Measurements from ENCODE around the gene NMRAL1.

GRCh38 chr16:4517812-4518680, 43.6 kb upstream of the NMRAL1 start:
- TF ChIP-seq POLR2A (IDR thresholded peaks at IDR 0.05): no peak
- TF ChIP-seq, protein P1, sequence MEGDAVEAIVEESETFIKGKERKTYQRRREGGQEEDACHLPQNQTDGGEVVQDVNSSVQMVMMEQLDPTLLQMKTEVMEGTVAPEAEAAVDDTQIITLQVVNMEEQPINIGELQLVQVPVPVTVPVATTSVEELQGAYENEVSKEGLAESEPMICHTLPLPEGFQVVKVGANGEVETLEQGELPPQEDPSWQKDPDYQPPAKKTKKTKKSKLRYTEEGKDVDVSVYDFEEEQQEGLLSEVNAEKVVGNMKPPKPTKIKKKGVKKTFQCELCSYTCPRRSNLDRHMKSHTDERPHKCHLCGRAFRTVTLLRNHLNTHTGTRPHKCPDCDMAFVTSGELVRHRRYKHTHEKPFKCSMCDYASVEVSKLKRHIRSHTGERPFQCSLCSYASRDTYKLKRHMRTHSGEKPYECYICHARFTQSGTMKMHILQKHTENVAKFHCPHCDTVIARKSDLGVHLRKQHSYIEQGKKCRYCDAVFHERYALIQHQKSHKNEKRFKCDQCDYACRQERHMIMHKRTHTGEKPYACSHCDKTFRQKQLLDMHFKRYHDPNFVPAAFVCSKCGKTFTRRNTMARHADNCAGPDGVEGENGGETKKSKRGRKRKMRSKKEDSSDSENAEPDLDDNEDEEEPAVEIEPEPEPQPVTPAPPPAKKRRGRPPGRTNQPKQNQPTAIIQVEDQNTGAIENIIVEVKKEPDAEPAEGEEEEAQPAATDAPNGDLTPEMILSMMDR (IDR thresholded peaks at IDR 0.05): no peak

All from lower leg skin (tissue), 3 donors.